ENCODE measurements around the gene HOOK1.

- TF ChIP-seq POLR2A (IDR thresholded peaks at IDR 0.05) (no peak), CTCF (IDR thresholded peaks at IDR 0.05) (no peak)
Measured at GRCh38 chr1:59805554-59805953, 9.2 kb upstream of the HOOK1 start.

Data from lower leg skin (tissue), 3 donors.